GM12891 (cell line): ENCODE data around the gene EGF.

Experiments used
- DNase-seq: peaks from one replicate; pipeline ENCODE4 v3.0.0; 2011; ENCODE audit warnings: low spot score; ENCODE audit not compliant: insufficient read length
- FAIRE-seq: peaks from 2 replicates; lab custom pipeline; 2011; peaks lifted over from hg19 to GRCh38; lab: Jason Lieb, UNC
- PAX5 ChIP-seq: IDR thresholded peaks from 2 replicates; pipeline ENCODE4 v1.6.1; 2011; ENCODE audit warnings: low read length, moderate library complexity, mild to moderate bottlenecking; ENCODE audit not compliant: insufficient read depth, severe bottlenecking
- POLR2A ChIP-seq: IDR thresholded peaks from 2 replicates; pipeline ENCODE4 v1.6.1; 2011; ENCODE audit warnings: low read depth, low read length, control low read depth
- POLR2AphosphoS5 ChIP-seq: IDR thresholded peaks from 2 replicates; pipeline ENCODE4 v1.6.1; 2011; ENCODE audit warnings: low read depth, low read length, control low read depth
- POU2F2 ChIP-seq: IDR thresholded peaks from 2 replicates; pipeline ENCODE4 v1.6.1; 2011; ENCODE audit warnings: low read depth, mild to moderate bottlenecking, control low read depth, low read length, moderate library complexity
- SPI1 ChIP-seq: IDR thresholded peaks from 2 replicates; pipeline ENCODE4 v1.6.1; 2011; ENCODE audit warnings: low read depth, low read length, control low read depth
- TAF1 ChIP-seq: IDR thresholded peaks from 2 replicates; pipeline ENCODE4 v1.6.1; 2011; ENCODE audit warnings: low read depth, low read length, control low read depth

Gene EGF

GRCh38 chr4:110008540-110008939, 95.9 kb downstream of the EGF start:
- TF ChIP-seq TAF1: no peak
- TF ChIP-seq SPI1: no peak
- TF ChIP-seq POLR2AphosphoS5: no peak
- no peak for TF ChIP-seq POU2F2
- TF ChIP-seq POLR2A: no peak
- TF ChIP-seq PAX5: no peak
- FAIRE-seq (no peak), DNase-seq (no peak)

DNA sequence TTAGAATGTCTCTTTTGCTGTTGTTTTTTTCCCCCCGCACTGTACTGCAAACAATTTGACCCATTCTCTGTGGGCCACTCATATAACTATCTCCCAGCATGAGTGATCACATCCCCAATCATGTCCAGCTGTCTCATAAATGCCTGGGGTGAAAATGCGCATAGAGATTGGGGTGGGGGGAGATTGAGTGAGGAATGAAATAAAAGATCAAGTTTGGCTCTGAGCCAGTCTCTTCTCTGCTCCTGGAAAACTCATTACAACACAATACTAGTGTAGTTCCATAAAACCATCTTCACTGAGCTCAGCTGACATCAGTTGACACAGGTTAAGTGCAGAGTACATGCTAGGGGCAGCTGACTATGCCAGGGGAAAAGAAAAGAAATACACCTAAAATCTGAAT, 96.9 kb downstream of the EGF start:
- DNase-seq (no peak), FAIRE-seq (no peak)
- TF ChIP-seq TAF1: no peak
- no peak for TF ChIP-seq SPI1
- no peak for TF ChIP-seq POLR2A
- no peak for TF ChIP-seq PAX5
- TF ChIP-seq POU2F2: no peak
- TF ChIP-seq POLR2AphosphoS5: no peak

DNA sequence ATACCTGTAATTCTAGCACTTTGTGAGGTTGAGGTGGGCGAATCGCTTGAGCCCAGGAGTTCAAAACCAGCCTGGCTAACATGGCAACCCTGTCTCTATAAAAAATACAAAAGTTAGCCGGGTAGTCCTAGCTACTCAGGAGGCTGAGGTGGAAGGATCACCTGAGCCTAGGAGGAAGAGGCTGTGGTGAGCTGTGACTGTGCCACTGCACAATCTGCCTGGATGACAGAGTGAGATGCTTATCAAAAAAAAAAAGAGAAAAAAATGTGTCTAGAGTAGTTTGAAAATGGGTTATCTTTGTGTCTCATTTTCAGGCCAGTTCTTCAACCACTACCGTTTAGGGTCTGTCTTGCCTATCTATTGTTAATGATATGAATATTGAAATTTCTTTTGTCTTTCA, 98.1 kb downstream of the EGF start:
- FAIRE-seq (no peak), DNase-seq (no peak)

GRCh38 chr4:110012917-110013316, 100.2 kb downstream of the EGF start:
- DNase-seq: no peak
- FAIRE-seq: no peak
- TF ChIP-seq SPI1 (no peak), POLR2A (no peak), POLR2AphosphoS5 (no peak), PAX5 (no peak), TAF1 (no peak), POU2F2 (no peak)

More for the DNA sequence above, 98.1 kb downstream of the EGF start:
- TF ChIP-seq POU2F2: no peak
- no peak for TF ChIP-seq PAX5
- TF ChIP-seq POLR2A: no peak
- TF ChIP-seq POLR2AphosphoS5: no peak
- no peak for TF ChIP-seq SPI1
- TF ChIP-seq TAF1: no peak

DNA sequence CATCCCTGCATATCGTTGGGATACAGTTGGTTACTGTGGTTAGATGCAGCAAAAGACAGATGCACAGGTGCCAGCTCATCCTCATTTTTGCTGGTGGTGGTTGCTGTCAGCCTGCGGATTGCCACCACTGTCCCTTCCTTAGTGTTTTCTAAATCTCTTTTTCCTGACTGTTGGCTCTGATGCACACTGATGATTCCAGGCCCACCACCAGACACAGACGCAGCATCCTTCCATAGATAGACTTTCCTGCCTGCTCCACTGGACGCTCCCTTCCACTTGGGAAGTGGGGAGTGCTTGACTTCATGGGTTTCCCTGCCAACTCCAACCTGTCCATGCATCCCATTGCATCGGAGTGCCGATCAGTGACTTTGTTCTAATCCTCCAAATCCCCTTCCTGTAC, 101.5 kb downstream of the EGF start:
- DNase-seq: no peak
- no peak for FAIRE-seq
- no peak for TF ChIP-seq TAF1

- FAIRE-seq: no peak
- TF ChIP-seq POLR2A (no peak), SPI1 (no peak), PAX5 (no peak), TAF1 (no peak), POU2F2 (no peak), POLR2AphosphoS5 (no peak)
- no peak for DNase-seq
Observed at GRCh38 chr4:110019153-110019552, 106.5 kb downstream of the EGF start.

DNA sequence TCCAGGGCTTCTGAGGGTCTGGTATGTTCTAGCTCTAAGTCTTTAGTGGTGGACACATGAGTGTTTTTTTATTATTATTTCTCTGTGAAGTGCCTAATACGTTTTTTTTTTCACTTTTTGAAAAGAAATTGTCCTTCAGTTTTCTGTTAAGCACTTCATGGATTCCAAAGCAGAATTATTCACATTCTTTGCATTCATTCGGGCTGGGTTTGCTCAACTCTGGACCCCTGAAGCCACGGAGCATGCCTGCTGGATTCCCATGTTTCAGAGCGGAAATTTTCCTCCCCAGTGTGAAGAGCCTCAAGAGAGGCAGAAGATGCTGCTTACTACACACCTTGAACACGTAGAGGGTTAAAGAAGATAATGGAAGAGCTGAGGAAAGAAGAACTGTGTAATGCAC, 107.5 kb downstream of the EGF start:
- DNase-seq (no peak), FAIRE-seq (no peak)
- TF ChIP-seq TAF1: no peak

DNA sequence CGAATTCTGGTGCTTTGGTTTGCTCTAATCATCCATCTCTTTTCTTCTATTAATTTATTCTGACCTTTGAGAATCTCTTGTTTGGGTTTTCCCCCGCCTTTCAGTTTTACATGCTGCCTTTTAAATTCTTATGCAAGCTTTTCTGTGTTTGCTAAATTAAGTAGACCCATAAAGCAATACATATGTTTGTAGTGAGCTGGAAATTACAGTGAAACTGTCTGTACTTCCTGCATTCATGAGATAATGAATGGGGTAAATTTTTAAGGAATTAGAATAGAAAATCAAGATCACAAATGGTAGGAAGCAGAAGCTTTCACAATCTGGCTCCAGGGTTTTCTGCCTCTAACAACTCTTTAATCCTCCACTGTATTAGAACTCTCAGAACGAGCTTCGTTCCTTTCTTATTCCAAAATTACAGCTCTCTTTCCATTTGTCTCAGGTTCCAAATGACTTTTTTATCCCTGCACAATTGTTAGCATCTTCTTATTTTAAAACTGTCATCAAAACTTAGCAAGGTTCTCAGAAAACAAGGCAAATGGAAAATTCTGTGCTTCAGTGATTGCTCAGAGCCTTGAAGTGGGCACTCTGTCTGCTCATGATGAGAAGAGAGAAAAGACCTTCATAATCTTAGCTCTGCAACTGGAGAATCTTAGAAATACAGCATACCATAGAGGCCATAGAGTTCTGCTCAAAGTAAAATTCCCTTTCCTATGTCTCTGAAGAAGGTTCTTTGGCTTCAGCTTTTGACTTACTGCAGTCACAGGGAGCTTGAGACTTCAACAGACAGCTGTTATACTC, 108.2 kb downstream of the EGF start:
- FAIRE-seq (no peak), DNase-seq (no peak)
- TF ChIP-seq POLR2A (no peak), TAF1 (no peak)

GRCh38 chr4:110022457-110022856, 109.8 kb downstream of the EGF start:
- FAIRE-seq (no peak), DNase-seq (no peak)
- TF ChIP-seq POLR2AphosphoS5: no peak
- TF ChIP-seq TAF1: no peak
- no peak for TF ChIP-seq POLR2A
- no peak for TF ChIP-seq PAX5
- TF ChIP-seq SPI1: no peak
- TF ChIP-seq POU2F2: no peak

DNA sequence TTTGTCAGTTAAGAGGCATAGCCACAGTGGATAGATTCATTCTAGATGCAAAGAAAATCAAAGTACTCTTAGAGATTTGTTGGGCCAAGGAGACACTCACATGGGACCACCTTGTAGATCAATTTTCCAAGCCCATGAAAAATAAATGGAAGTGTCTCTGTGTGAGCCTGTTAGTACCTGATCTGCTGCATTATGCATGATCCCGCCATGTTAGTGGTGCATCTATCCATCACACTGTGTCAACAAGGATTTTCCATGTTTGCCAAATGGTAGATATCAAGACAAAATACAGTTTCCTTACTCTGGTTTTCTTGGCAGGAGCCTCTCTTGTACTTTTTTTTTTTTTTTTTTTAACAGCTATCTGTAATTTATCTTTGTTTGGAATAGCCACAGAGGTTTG, 112.4 kb downstream of the EGF start:
- FAIRE-seq (no peak), DNase-seq (no peak)
- TF ChIP-seq TAF1 (no peak), POU2F2 (no peak), POLR2AphosphoS5 (no peak), SPI1 (no peak), POLR2A (no peak), PAX5 (no peak)

GRCh38 chr4:110025718-110026117, 113.0 kb downstream of the EGF start:
- DNase-seq: no peak
- TF ChIP-seq SPI1: no peak
- TF ChIP-seq POU2F2: no peak
- TF ChIP-seq POLR2AphosphoS5: no peak
- TF ChIP-seq PAX5: no peak
- TF ChIP-seq TAF1: no peak
- TF ChIP-seq POLR2A: no peak
- FAIRE-seq: no peak

- DNase-seq (no peak), FAIRE-seq (no peak)
- TF ChIP-seq PAX5 (no peak), POLR2AphosphoS5 (no peak), POLR2A (no peak), SPI1 (no peak), TAF1 (no peak), POU2F2 (no peak)
Observed at GRCh38 chr4:110032603-110033002, 119.9 kb downstream of the EGF start.
